K562 (cell line): Measurements from ENCODE around the gene OLIG3. TPM values are rescaled to one million over a fixed set of nuclear protein-coding genes. Genes with fewer than 3 reads are reported as not detected.

ENCODE experiments used
- ATAC-seq: fragments of 200-7000 bp; cut with Tn5 transposase; 3 replicates; pipeline ENCODE4 v1.9.1; 2020; ENCODE audit warnings: moderate library complexity
- BruUV-seq: library from RNA; stranded (reverse); fragments of 400-500 nt; replicated peaks from 2 replicates; lab custom pipeline; 2021; lab: Mats Ljungman, UMichigan
- CTCF ChIA-PET: fragments of 300-600 bp; formaldehyde crosslinking; extraction: SDS; loops from one replicate; lab custom pipeline; 2021; ENCODE audit warnings: low intra/inter-chr PET ratio; lab: Yijun Ruan, JAX
- POLR2A ChIA-PET: fragments of 300-600, 350-650 bp; sonication (Branson Sonifier 250); formaldehyde crosslinking; extraction: SDS; loops from one replicate; lab custom pipeline; 2021; ENCODE audit warnings: antibody characterized with exemption, inconsistent platforms; lab: Yijun Ruan, JAX
- DNase-seq, 4 experiments: peaks; one replicate each; pipeline versions ENCODE4 v3.0.0 to v3.0.0-alpha.2; 2011 to 2018; ENCODE audit warnings: low spot score in 3 of 4, mixed read lengths in 3 of 4; ENCODE audit errors: extremely low read depth in 1 of 4
- FAIRE-seq: peaks from 2 replicates; lab custom pipeline; 2011; peaks lifted over from hg19 to GRCh38; lab: Jason Lieb, UNC
- H2AFZ ChIP-seq: 2 replicates; pipeline ENCODE4 v1.6.0; 2011; ENCODE audit warnings: low read depth, low read length, control low read depth, inconsistent platforms
- H3K27ac ChIP-seq: fragments of 200-600 bp; 3 replicates; pipeline ENCODE4 v1.8.0; 2011; ENCODE audit warnings: low read depth, mild to moderate bottlenecking, control low read depth, inconsistent platforms, low read length, moderate library complexity, mixed read lengths; ENCODE audit errors: extremely low read depth
- H3K27me3 ChIP-seq, 2 experiments: fragments of 300-600 bp in 1 of 2; 2 replicates in 1 of 2; 3 replicates in 1 of 2; pipeline versions ENCODE4 v1.6.0 to v1.8.0; 2011; ENCODE audit warnings: inconsistent platforms in 2 of 2, low read length in 2 of 2, mild to moderate bottlenecking in 1 of 2, mixed read lengths in 1 of 2, moderate library complexity in 1 of 2; ENCODE audit not compliant: control insufficient read depth in 2 of 2, insufficient read depth in 2 of 2
- H3K36me3 ChIP-seq: fragments of 300-600 bp; 3 replicates; pipeline ENCODE4 v1.8.0; 2011; ENCODE audit warnings: mild to moderate bottlenecking, low read length, inconsistent platforms; ENCODE audit not compliant: control insufficient read depth, insufficient read depth
- H3K4me1 ChIP-seq, 2 experiments: fragments of 200-600 bp in 1 of 2; replicated peaks in 1 of 2; 2 replicates in 1 of 2; 3 replicates in 1 of 2; pipeline versions ENCODE4 v1.5.1 to v1.8.0; 2011; ENCODE audit warnings: inconsistent platforms in 2 of 2, low read length in 2 of 2, mild to moderate bottlenecking in 1 of 2, mixed read lengths in 1 of 2, moderate library complexity in 1 of 2; ENCODE audit not compliant: control insufficient read depth in 2 of 2, insufficient read depth in 2 of 2
- H3K4me2 ChIP-seq: 2 replicates; pipeline ENCODE4 v1.6.1; 2011; ENCODE audit warnings: low read length, control low read depth, inconsistent platforms, mixed read lengths; ENCODE audit not compliant: insufficient read depth
- H3K4me3 ChIP-seq: fragments of 200-600 bp; sonication (generic), shearing (Covaris generic); 2 replicates; pipeline ENCODE4 v1.5.1; 2016; ENCODE audit warnings: control low read depth, inconsistent platforms
- H3K79me2 ChIP-seq: fragments of 200-600 bp; 3 replicates; pipeline ENCODE4 v1.8.0; 2011; ENCODE audit warnings: low read length, inconsistent platforms; ENCODE audit not compliant: control insufficient read depth, insufficient read depth
- H3K9ac ChIP-seq, 2 experiments: 2 replicates each; pipeline versions ENCODE4 v1.6.0 to v1.6.1; 2011; ENCODE audit warnings: low read depth in 2 of 2, low read length in 2 of 2, control low read depth in 1 of 2, inconsistent platforms in 1 of 2, mild to moderate bottlenecking in 1 of 2, mixed read lengths in 1 of 2; ENCODE audit not compliant: insufficient read depth in 1 of 2
- H3K9me1 ChIP-seq: one replicate; pipeline ENCODE4 v1.6.0; 2011; ENCODE audit warnings: inconsistent platforms, mild to moderate bottlenecking, low read length, moderate library complexity; ENCODE audit not compliant: control insufficient read depth, insufficient read depth
- H3K9me3 ChIP-seq: replicated peaks from 2 replicates; pipeline ENCODE4 v1.5.1; 2011; ENCODE audit warnings: low read depth, low read length, inconsistent platforms; ENCODE audit not compliant: control insufficient read depth, insufficient read depth
- H4K20me1 ChIP-seq: replicated peaks from 2 replicates; pipeline ENCODE4 v1.6.1; 2011; ENCODE audit warnings: low read length, inconsistent platforms, mixed read lengths; ENCODE audit not compliant: control insufficient read depth, insufficient read depth
- BRD4 ChIP-seq: fragments of 200-600 bp; sonication (generic); IDR thresholded peaks from 2 replicates; pipeline ENCODE4 v1.6.1; 2017; ENCODE audit warnings: inconsistent platforms
- BRD9 ChIP-seq: fragments of 450-650 bp; IDR thresholded peaks from 2 replicates; pipeline ENCODE4 v1.6.1; 2018; ENCODE audit warnings: low read depth; ENCODE audit not compliant: partially characterized antibody
- DDX20 ChIP-seq: fragments of 450-650 bp; IDR thresholded peaks from 2 replicates; pipeline ENCODE4 v1.6.1; 2016; ENCODE audit warnings: missing genetic modification characterization, low read depth, mild to moderate bottlenecking, missing compliant biosample characterization, moderate library complexity
- MAZ ChIP-seq, 2 experiments: fragments of 450-650 bp in 1 of 2; sonication (generic) in 1 of 2; formaldehyde crosslinking; IDR thresholded peaks in 1 of 2; conservative IDR thresholded peaks in 1 of 2; 2 replicates each; pipeline versions ENCODE4 v1.4.0 to v1.5.0; 2020; ENCODE audit warnings: mild to moderate bottlenecking in 1 of 2, missing genetic modification reagents in 1 of 2
- STAG1 ChIP-seq: sonication (generic); formaldehyde crosslinking; IDR thresholded peaks from 2 replicates; pipeline ENCODE4 v1.5.0; 2020; ENCODE audit warnings: missing genetic modification reagents, borderline replicate concordance
- TAF1 ChIP-seq: IDR thresholded peaks from 2 replicates; pipeline ENCODE4 v1.6.1; 2011; ENCODE audit warnings: mild to moderate bottlenecking, low read length, moderate library complexity; ENCODE audit not compliant: insufficient read depth, control insufficient read depth, severe bottlenecking; ENCODE audit errors: extremely low read depth
- WGBS: fragments of 100-300 bp; shearing (Covaris generic); methylation state at CpG from one replicate; pipeline ENCODE4 v1.1.6; 2016; ENCODE audit warnings: low coverage, mixed read lengths; ENCODE audit not compliant: insufficient coverage; ENCODE audit errors: missing lambda C conversion rate; 5-methylcytosine and 5-hydroxymethylcytosine counted together
- in situ Hi-C: fragments of 300-500 bp; cut with MboI; formaldehyde crosslinking; loops from 4 replicates; pipeline ENCODE4 v1.15.0; 2018; ENCODE audit warnings: inconsistent platforms, mixed read lengths
- intact Hi-C: fragments of 100-400 bp; cut with micrococcal nuclease; formaldehyde crosslinking; loops from 2 replicates; pipeline ENCODE4 v1.14.2; 2022
- polyA plus RNA-seq, 8 experiments: library from polyadenylated mRNA; depleted of rRNA in 4 of 8; stranded (reverse) in 5 of 8; unstranded in 3 of 8; fragments of >200 nt; fragmentation: Nextera tagmentation in 2 of 8; fragmentation: Illumina TruSeq in 1 of 8; extraction: Ambion mirVana in 2 of 8; extraction: Trizol in 1 of 8; gene quantifications; 2 replicates each; pipeline versions ENCODE4 v1.2.1 to v1.2.3, GENCODE V29; 2011 to 2014; ENCODE audit warnings: inconsistent platforms in 1 of 8, missing spikeins in 1 of 8
- total RNA-seq, 7 experiments: library from RNA; depleted of rRNA in 6 of 7; stranded (reverse); fragments of >200 nt in 6 of 7; fragmentation: Illumina TruSeq in 2 of 7; extraction: Trizol in 2 of 7; gene quantifications; 2 replicates each; pipeline versions ENCODE4 v1.2.1 to v1.2.3, GENCODE V29; 2011 to 2021; ENCODE audit warnings: low replicate concordance in 1 of 7
- TF ChIP-seq, protein P1 (sequence below): sonication (generic); formaldehyde crosslinking; IDR thresholded peaks from 2 replicates; pipeline ENCODE4 v1.8.1; 2023; ENCODE audit warnings: mild to moderate bottlenecking, missing genetic modification reagents, moderate library complexity
- TF ChIP-seq, protein P2 (sequence below): fragments of 200-800 bp; sonication (Bioruptor generic); IDR thresholded peaks from 2 replicates; pipeline ENCODE4 v1.6.1; 2016; ENCODE audit warnings: missing genetic modification characterization, missing compliant biosample characterization

Gene OLIG3
- total and polyA plus RNA-seq, 9 of the 15 experiments (the other 6 are each of a cell fraction or from before 2014, with no cell fraction given): not detected

DNA sequence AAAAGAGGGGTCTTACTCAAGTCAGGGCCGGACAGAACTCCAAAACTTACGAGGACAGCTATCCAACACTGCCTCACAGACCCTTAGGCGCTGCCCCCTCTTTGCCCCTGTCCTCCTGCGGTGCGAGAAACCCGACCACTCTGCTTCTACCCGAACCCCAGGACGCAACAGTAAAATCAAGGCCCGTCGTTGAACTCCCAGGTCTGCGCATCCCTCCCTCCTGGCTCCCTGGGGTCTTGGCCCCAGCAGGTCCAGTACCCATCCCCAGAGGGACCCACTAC lies 6.4 kb downstream of the OLIG3 start:
- H3K36me3 ChIP-seq: no peaks in the 10 kb centered on the region
- no TSS peak for BruUV-seq
- POLR2A ChIA-PET: no interaction called here

DNA sequence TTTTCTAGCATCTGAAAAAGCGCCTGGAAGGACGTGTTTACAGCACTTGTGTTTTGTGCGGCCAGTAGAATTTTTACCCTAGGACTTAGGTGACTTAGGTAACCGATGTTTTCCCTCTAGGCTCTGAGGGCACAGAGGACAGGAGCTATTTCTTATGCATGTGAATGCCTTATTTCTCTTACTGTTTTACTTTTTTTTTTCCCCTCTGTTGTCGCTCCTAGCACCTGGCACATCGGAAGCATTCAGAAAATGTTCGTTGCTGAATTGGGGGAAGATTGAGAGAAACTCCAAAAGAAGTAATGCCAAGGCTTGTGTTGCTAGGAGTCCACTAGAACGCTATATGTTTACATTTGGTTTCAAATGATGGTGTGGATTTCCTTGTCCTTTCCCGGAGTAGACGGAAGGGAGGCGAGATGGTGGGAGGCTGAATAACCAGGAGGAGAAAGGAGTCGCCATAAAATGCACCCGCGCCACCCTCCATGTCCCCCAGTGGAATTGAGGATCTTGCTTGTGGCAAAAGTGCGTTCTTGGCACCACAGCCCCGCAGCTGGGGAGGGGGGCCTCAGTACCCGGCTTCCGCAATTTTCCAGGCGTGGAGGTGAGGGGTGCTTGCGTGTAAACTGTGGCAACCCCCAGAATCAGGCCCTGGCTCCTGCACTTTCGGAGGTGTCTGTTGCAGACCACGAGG lies 6.9 kb downstream of the OLIG3 start:
- Histone ChIP-seq H3K9me1 (no peaks in the 10 kb centered on the region), H3K79me2 (no peaks in the 10 kb centered on the region), H3K27ac (no peak overlapping the region), H3K4me2 (no peak overlapping the region), H3K4me1 (peaks cover 0 to 16% of the 10 kb centered on the region in 2 experiments; a peak in 2 of 5 replicates), H3K27me3 (peaks cover 51 to 56% of the 10 kb centered on the region in 2 experiments), H3K9ac (no peak overlapping the region), H4K20me1 (peaks cover 3% of the 10 kb centered on the region; the same call in 1 of the 2 replicates), H3K9me3 (no peaks in the 10 kb centered on the region), H2AFZ (no peak overlapping the region), H3K36me3 (no peaks in the 10 kb centered on the region), H3K4me3 (no peak overlapping the region)
- in situ Hi-C loops: no loop called here
- TF ChIP-seq STAG1 (CRISPR knock-in tag) (no peak), DDX20 (tag) (no peak)
- TF ChIP-seq, protein P1, sequence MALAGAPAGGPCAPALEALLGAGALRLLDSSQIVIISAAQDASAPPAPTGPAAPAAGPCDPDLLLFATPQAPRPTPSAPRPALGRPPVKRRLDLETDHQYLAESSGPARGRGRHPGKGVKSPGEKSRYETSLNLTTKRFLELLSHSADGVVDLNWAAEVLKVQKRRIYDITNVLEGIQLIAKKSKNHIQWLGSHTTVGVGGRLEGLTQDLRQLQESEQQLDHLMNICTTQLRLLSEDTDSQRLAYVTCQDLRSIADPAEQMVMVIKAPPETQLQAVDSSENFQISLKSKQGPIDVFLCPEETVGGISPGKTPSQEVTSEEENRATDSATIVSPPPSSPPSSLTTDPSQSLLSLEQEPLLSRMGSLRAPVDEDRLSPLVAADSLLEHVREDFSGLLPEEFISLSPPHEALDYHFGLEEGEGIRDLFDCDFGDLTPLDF: no peak
- TF ChIP-seq, protein P2, sequence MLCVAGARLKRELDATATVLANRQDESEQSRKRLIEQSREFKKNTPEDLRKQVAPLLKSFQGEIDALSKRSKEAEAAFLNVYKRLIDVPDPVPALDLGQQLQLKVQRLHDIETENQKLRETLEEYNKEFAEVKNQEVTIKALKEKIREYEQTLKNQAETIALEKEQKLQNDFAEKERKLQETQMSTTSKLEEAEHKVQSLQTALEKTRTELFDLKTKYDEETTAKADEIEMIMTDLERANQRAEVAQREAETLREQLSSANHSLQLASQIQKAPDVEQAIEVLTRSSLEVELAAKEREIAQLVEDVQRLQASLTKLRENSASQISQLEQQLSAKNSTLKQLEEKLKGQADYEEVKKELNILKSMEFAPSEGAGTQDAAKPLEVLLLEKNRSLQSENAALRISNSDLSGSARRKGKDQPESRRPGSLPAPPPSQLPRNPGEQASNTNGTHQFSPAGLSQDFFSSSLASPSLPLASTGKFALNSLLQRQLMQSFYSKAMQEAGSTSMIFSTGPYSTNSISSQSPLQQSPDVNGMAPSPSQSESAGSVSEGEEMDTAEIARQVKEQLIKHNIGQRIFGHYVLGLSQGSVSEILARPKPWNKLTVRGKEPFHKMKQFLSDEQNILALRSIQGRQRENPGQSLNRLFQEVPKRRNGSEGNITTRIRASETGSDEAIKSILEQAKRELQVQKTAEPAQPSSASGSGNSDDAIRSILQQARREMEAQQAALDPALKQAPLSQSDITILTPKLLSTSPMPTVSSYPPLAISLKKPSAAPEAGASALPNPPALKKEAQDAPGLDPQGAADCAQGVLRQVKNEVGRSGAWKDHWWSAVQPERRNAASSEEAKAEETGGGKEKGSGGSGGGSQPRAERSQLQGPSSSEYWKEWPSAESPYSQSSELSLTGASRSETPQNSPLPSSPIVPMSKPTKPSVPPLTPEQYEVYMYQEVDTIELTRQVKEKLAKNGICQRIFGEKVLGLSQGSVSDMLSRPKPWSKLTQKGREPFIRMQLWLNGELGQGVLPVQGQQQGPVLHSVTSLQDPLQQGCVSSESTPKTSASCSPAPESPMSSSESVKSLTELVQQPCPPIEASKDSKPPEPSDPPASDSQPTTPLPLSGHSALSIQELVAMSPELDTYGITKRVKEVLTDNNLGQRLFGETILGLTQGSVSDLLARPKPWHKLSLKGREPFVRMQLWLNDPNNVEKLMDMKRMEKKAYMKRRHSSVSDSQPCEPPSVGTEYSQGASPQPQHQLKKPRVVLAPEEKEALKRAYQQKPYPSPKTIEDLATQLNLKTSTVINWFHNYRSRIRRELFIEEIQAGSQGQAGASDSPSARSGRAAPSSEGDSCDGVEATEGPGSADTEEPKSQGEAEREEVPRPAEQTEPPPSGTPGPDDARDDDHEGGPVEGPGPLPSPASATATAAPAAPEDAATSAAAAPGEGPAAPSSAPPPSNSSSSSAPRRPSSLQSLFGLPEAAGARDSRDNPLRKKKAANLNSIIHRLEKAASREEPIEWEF: no peak
- DNase-seq: no peak
- CTCF ChIA-PET: no interaction called here
- no peak for ATAC-seq
- POLR2A ChIA-PET: no interaction called here
- BruUV-seq: no TSS peak
- intact Hi-C loops: no loop called here
- 3% methylated on average over 22 of the region's 22 CpGs for WGBS
- peak; percentile 19 for FAIRE-seq

More for the DNA sequence above, 6.4 kb downstream of the OLIG3 start:
- H3K4me2 ChIP-seq: no peak overlapping the region
- ATAC-seq (no peak), DNase-seq (no peak), FAIRE-seq (no peak)
- H3K27me3 ChIP-seq: peaks cover 55 to 60% of the 10 kb centered on the region in 2 experiments
- no peak overlapping the region for H3K27ac ChIP-seq
- no peak for TF ChIP-seq BRD4
- no peak for TF ChIP-seq MAZ (CRISPR knock-in tag; conservative IDR thresholded peaks at IDR 0.05 in 1 of 2, IDR thresholded peaks at IDR 0.05 in 1 of 2)
- TF ChIP-seq BRD9: no peak
- no peak for TF ChIP-seq TAF1
- in situ Hi-C loops (no loop called here), intact Hi-C loops (no loop called here)
- WGBS: 10% methylated on average over 11 of the region's 11 CpGs
- no peak overlapping the region for H3K4me3 ChIP-seq
- H2AFZ ChIP-seq: no peak overlapping the region
- peaks cover 0 to 16% of the 10 kb centered on the region in 2 experiments; a peak in 2 of 5 replicates for H3K4me1 ChIP-seq
- H3K9ac ChIP-seq: no peak overlapping the region
- CTCF ChIA-PET: no interaction called here
- no peaks in the 10 kb centered on the region for H3K9me3 ChIP-seq
- H4K20me1 ChIP-seq: peaks cover 3% of the 10 kb centered on the region; the same call in 1 of the 2 replicates
- no peaks in the 10 kb centered on the region for H3K9me1 ChIP-seq
- H3K79me2 ChIP-seq: no peaks in the 10 kb centered on the region
